HG03354 (cell line): Measurements from ENCODE around the gene C16orf95.

ENCODE experiments used
- ATAC-seq: cut with Tn5 transposase; IDR thresholded peaks from one replicate; pipeline ENCODE4 v1.9.1; 2021; ENCODE audit warnings: mild to moderate bottlenecking; ENCODE audit not compliant: unreplicated experiment, poor library complexity, severe bottlenecking

The C16orf95 gene

GRCh38 chr16:87333581-87334331 is 16.6 kb upstream of the C16orf95 start:
- ATAC-seq, result no peak

GRCh38 chr16:87333101-87333500 is 15.9 kb upstream of the C16orf95 start:
- ATAC-seq, result no peak

GRCh38 chr16:87332150-87332549 is 15.0 kb upstream of the C16orf95 start:
- no peak for ATAC-seq

- ATAC-seq, result no peak
Measured at GRCh38 chr16:87331241-87331801, 14.1 kb upstream of the C16orf95 start.

GRCh38 chr16:87330646-87331045 is 13.5 kb upstream of the C16orf95 start:
- no peak for ATAC-seq

- ATAC-seq, result no peak
Measured at GRCh38 chr16:87330257-87330624, 13.0 kb upstream of the C16orf95 start.

GRCh38 chr16:87329436-87330256 is 12.5 kb upstream of the C16orf95 start:
- ATAC-seq, result no peak

- ATAC-seq, result no peak
Measured at GRCh38 chr16:87328846-87329245, 11.7 kb upstream of the C16orf95 start.

GRCh38 chr16:87327798-87328495 is 10.8 kb upstream of the C16orf95 start:
- no peak for ATAC-seq

GRCh38 chr16:87326151-87326571 is 9.0 kb upstream of the C16orf95 start:
- ATAC-seq, result no peak

- no peak for ATAC-seq
Measured at GRCh38 chr16:87325423-87325858, 8.2 kb upstream of the C16orf95 start.

GRCh38 chr16:87324411-87325275 is 7.5 kb upstream of the C16orf95 start:
- ATAC-seq, result no peak

- ATAC-seq, result no peak
Measured at GRCh38 chr16:87323727-87324410, 6.7 kb upstream of the C16orf95 start.

GRCh38 chr16:87322833-87323726 is 5.9 kb upstream of the C16orf95 start:
- ATAC-seq, result no peak

- ATAC-seq, result no peak
Measured at GRCh38 chr16:87322360-87322759, 5.2 kb upstream of the C16orf95 start.

GRCh38 chr16:87321336-87322107 is 4.3 kb upstream of the C16orf95 start:
- ATAC-seq, result no peak
